Large intestine (tissue), 3 donors: Measurements from ENCODE around the gene DDX23. TPM values are rescaled to one million over a fixed set of nuclear protein-coding genes. Genes with fewer than 3 reads are reported as not detected.
"Not testable (repeated sequence)": the region's sequence is repeated elsewhere in the genome, so short reads cannot be mapped to it uniquely, and the experiment has no call there.

Experiments
- DNase-seq, 2 donors: peaks; one replicate each; pipeline versions ENCODE4 v3.0.0 to v3.0.0-alpha.2; 2013
- H3K27ac ChIP-seq: one replicate; pipeline ENCODE4 v1.5.1; 2013; ENCODE audit warnings: low read length
- H3K27me3 ChIP-seq: 2 replicates; pipeline ENCODE4 v1.6.1; 2013; ENCODE audit warnings: low read length; ENCODE audit not compliant: control insufficient read depth, insufficient read depth
- H3K36me3 ChIP-seq: 2 replicates; pipeline ENCODE4 v1.6.1; 2013; ENCODE audit warnings: low read length; ENCODE audit not compliant: control insufficient read depth, insufficient read depth
- H3K4me1 ChIP-seq: one replicate; pipeline ENCODE4 v1.6.1; 2013; ENCODE audit warnings: low read length; ENCODE audit not compliant: control insufficient read depth, insufficient read depth
- H3K4me3 ChIP-seq: one replicate; pipeline ENCODE4 v1.5.1; 2013; ENCODE audit warnings: low read length
- H3K9me3 ChIP-seq: one replicate; pipeline ENCODE4 v1.6.1; 2013; ENCODE audit warnings: mild to moderate bottlenecking, low read depth, low read length, moderate library complexity; ENCODE audit not compliant: control insufficient read depth
- WGBS: methylation state at CpG from one replicate; pipeline ENCODE4 v1.1.5; 2013; ENCODE audit warnings: low lambda C conversion rate; ENCODE audit not compliant: insufficient coverage; 5-methylcytosine and 5-hydroxymethylcytosine counted together
- polyA plus RNA-seq: library from polyadenylated mRNA; unstranded; fragments of 120-200 nt; gene quantifications from one replicate; pipeline ENCODE4 v1.2.1, GENCODE V29; 2013

Gene DDX23
- polyA plus RNA-seq, 1 donor = 90.9 TPM

GRCh38 chr12:48881686-48882314 is 29.8 kb upstream of the DDX23 start:
- Histone ChIP-seq H3K27me3 (no peaks in the 10 kb centered on the region), H3K9me3 (no peaks in the 10 kb centered on the region), H3K36me3 (no peaks in the 10 kb centered on the region), H3K4me3 (no peak overlapping the region), H3K4me1 (peaks cover 30% of the 10 kb centered on the region), H3K27ac (peak overlapping the region; percentile 40)
- WGBS = no CpG with 5 or more reads among the region's 9 CpGs
- DNase-seq = peak in 1 of 2 donors; percentile 13

DNA sequence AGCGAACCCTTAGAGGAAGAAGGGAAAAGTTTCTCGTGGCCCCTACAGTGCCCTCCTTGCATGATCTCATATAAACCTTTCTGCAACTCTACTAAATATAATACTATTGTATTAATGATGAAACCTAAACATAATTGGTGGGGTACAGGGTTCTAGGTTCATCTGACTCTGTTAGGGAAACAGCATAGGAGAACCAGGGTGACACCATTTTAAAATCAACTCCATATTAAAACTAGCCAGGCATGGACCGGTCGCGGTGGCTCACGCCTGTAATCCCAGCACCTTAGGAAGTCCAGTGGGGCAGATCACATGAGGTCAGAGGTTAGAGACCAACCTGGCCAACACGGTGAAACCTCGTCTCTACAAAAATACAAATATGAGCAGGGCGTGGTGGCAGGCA is 28.7 kb upstream of the DDX23 start:
- H3K36me3 ChIP-seq = no peaks in the 10 kb centered on the region
- peaks cover 30% of the 10 kb centered on the region for H3K4me1 ChIP-seq
- 40% methylated on average over 1 of the region's 9 CpGs for WGBS
- H3K4me3 ChIP-seq = no peak overlapping the region
- no peaks in the 10 kb centered on the region for H3K9me3 ChIP-seq
- DNase-seq = no peak
- H3K27ac ChIP-seq = no peak overlapping the region
- no peaks in the 10 kb centered on the region for H3K27me3 ChIP-seq

DNA sequence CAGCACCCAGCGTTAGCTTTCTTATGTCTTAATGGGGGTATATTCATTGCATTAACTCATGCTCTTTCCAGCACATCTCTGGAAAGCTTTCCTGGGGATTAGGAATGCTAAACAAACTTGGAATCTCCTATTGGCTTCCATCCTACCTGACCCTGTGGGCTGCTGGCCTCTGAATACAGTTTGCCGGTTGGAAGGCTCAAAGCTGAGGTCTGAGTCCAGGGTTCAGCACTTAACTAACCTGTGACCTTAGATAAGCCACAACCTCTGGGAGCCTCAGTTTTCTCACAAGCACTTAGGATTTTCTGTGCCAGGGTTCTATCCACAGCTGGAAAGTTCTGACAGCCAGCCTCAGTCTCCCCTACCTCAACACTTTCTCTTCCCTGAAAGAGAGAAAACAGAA is 26.6 kb upstream of the DDX23 start:
- DNase-seq = no peak
- H3K9me3 ChIP-seq = no peaks in the 10 kb centered on the region
- no peaks in the 10 kb centered on the region for H3K36me3 ChIP-seq
- no peaks in the 10 kb centered on the region for H3K27me3 ChIP-seq
- no CpG with 5 or more reads among the region's 2 CpGs for WGBS
- H3K4me1 ChIP-seq = peaks cover 23% of the 10 kb centered on the region
- H3K4me3 ChIP-seq = no peak overlapping the region
- no peak overlapping the region for H3K27ac ChIP-seq

DNA sequence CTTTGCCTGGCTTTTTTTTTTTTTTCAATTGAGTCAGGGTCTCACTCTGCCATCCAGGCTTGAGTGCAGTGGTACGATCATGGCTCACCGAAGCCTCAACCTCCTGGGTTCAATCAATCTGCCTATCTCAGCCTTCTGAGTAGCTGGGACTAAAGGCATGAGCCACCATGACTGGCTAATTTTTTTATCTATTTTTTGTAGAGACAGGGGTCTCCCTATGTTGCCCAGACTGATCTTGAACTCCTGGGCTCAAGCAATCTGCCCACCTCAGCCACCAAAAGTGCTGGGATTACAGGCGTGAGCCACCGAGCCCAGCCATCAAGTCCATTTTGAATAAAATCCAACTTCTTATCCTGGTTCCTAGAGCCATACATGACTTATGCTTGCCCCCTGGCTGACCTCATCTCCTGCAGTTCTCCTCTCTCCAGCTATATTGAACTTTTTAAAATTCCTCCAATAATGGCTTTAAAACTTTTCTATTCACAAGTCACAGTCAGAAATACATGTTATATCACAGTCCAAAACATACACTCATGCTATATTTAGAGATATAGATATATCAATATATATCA is 24.1 kb upstream of the DDX23 start:
- H3K27ac ChIP-seq = no peak overlapping the region
- no CpG with 5 or more reads among the region's 4 CpGs for WGBS
- H3K36me3 ChIP-seq = no peaks in the 10 kb centered on the region
- H3K4me3 ChIP-seq = no peak overlapping the region
- no peaks in the 10 kb centered on the region for H3K4me1 ChIP-seq
- H3K9me3 ChIP-seq = no peaks in the 10 kb centered on the region
- DNase-seq = no peak
- no peaks in the 10 kb centered on the region for H3K27me3 ChIP-seq

DNA sequence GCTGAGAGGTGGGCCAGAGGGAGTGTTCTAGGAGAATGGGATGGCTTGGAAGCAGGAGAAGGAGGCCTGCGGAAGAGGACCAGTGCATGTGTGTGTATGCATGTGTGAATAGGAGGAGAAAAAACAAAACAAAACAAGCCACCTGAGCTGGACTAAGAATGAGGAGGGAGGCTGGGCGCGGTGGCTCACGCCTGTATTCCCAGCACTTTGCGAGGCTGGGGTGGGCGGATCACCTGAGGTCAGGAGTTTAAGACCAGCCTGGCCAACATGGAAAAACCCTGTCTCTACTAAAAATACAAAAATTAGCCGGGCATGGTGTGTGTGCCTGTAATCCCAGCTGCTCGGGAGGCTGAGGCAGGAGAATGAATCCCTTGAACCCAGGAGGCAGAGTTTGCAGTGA is 21.6 kb upstream of the DDX23 start:
- not testable (repeated sequence) for H3K27ac ChIP-seq, H3K4me3 ChIP-seq, H3K4me1 ChIP-seq, DNase-seq, H3K36me3 ChIP-seq, H3K9me3 ChIP-seq, H3K27me3 ChIP-seq
- no CpG with 5 or more reads among the region's 8 CpGs for WGBS

DNA sequence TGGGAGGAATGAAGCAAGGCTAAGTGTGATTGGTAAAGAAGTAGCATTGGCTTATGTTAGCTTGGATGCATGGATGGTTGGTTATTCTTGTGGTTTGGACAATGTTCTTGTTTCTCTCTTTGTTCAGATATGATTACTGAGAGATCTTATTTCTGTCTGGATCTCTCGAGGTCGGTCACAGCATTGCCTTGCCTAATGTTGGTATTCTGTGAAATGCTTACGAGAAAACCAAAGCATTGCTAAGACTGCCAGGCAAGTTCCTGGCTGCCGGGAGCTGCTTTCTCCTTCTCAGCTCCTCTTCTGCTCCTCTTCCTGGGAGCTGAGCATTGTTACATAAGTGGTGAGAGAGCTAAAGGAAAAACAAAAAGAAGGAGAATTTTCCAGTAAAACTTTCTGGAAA is 21.1 kb upstream of the DDX23 start:
- Histone ChIP-seq H3K4me3 (no peak overlapping the region), H3K27ac (no peak overlapping the region), H3K36me3 (no peaks in the 10 kb centered on the region), H3K9me3 (no peaks in the 10 kb centered on the region), H3K4me1 (no peaks in the 10 kb centered on the region), H3K27me3 (no peaks in the 10 kb centered on the region)
- no CpG with 5 or more reads among the region's 4 CpGs for WGBS
- DNase-seq = no peak

GRCh38 chr12:48869191-48869590 is 17.2 kb upstream of the DDX23 start:
- no peak overlapping the region for H3K4me3 ChIP-seq
- H3K27me3 ChIP-seq = peaks cover 4% of the 10 kb centered on the region
- no peaks in the 10 kb centered on the region for H3K9me3 ChIP-seq
- WGBS = no CpG with 5 or more reads among the region's 2 CpGs
- no peak for DNase-seq
- H3K27ac ChIP-seq = no peak overlapping the region
- peaks cover 7% of the 10 kb centered on the region for H3K4me1 ChIP-seq
- H3K36me3 ChIP-seq = no peaks in the 10 kb centered on the region

DNA sequence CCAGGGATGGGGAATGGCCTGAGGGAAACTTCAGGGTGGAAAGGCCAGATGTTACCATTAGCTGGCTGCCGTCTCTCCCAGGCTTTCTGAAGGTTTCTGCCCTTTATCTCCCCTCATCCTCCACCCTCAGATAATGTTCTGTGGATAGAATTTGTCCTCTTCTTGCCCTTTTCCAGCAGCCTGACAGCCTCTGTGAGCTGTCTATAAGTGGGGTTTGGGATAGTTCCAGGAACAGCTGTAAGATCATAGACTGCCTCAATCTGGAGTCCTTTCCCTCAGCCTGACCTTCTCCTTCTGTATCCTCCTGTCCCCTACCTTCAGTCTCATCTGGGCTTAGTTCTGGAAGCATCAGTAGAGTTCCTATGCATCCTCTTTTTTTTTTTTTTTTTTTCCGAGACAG is 16.5 kb upstream of the DDX23 start:
- Histone ChIP-seq H3K4me1 (peaks cover 7% of the 10 kb centered on the region), H3K27ac (no peak overlapping the region)
- WGBS = no CpG with 5 or more reads among the region's 2 CpGs

GRCh38 chr12:48866052-48866711 is 14.2 kb upstream of the DDX23 start:
- H3K4me1 ChIP-seq = peaks cover 7% of the 10 kb centered on the region
- H3K9me3 ChIP-seq = no peaks in the 10 kb centered on the region
- H3K36me3 ChIP-seq = peaks cover 2% of the 10 kb centered on the region
- whole genome bisulfite sequencing = no CpG with 5 or more reads among the region's 6 CpGs
- no peak overlapping the region for H3K27ac ChIP-seq
- peak overlapping the region; percentile 66 for H3K4me3 ChIP-seq
- H3K27me3 ChIP-seq = peaks cover 7% of the 10 kb centered on the region
- no peak for DNase-seq

More for the DNA sequence above, 16.5 kb upstream of the DDX23 start:
- DNase-seq = no peak
- no peak overlapping the region for H3K4me3 ChIP-seq
- no peaks in the 10 kb centered on the region for H3K36me3 ChIP-seq
- H3K27me3 ChIP-seq = peaks cover 7% of the 10 kb centered on the region
- no peaks in the 10 kb centered on the region for H3K9me3 ChIP-seq

DNA sequence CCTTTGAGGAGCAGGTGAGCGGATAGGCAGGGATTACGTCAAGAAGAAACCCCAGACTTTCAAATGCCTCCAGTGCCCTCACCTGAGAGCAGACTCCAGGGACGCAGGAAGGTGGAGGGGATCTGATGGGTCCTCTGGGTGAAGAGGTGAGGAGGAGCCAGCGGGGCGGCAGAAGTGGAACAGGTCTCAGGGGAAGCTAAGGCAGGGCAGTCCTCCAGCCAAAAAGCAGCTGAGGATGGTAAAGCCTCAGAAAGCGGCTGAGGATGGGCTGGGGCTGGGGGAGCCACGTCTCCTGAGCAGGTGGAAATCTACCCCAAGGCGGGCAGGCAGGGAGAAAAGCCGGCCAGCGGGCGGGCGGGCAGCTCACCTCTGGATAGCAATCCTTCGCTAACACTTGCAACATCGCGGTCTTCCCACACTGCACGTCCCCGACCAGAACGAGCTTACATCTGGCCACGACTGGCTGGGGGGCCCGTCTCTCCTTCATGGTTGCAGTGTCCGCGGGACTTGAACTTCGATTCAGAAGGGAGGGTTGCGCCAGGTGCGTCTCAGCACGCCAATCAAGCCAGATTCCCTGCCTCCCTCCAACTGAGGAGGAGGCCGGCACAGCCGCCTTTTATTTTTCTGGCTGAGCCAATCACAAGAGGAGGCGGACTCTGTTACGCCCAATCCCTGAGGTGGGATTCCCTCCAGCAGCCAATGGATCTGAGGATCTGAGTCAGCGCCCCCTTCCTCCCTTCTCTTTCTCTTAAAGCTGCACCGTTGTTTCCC is 13.5 kb upstream of the DDX23 start, which contains the start of gene RND1:
Gene RND1 (minus strand): TSS at position 590 of the 771 bp plus-strand sequence. CDS start 103 bp downstream, at position 487.
- Histone ChIP-seq H3K4me3 (peak within 1 kb of the TSS; percentile 66), H3K36me3 (peaks cover 3% of the 10 kb centered on the region), H3K27ac (no peak within 1 kb of the TSS), H3K9me3 (no peaks in the 10 kb centered on the region), H3K27me3 (peaks cover 7% of the 10 kb centered on the region), H3K4me1 (peaks cover 7% of the 10 kb centered on the region)
- DNase-seq = peak; percentile 85 to 95
- WGBS = no CpG with 5 or more reads among the region's 32 CpGs
